Medulla oblongata (tissue), 1 donor: ENCODE data around the gene NECTIN4.
A peak's percentile ranks its signal among the peaks of the same experiment; 100 is the strongest.
"Not testable (repeated sequence)": the region's sequence is repeated elsewhere in the genome, so short reads cannot be mapped to it uniquely, and the experiment has no call there.

Source experiments
- DNase-seq: peaks from one replicate; pipeline ENCODE4 v3.0.0-alpha.2; 2015; ENCODE audit errors: extremely low spot score

Gene NECTIN4

DNA sequence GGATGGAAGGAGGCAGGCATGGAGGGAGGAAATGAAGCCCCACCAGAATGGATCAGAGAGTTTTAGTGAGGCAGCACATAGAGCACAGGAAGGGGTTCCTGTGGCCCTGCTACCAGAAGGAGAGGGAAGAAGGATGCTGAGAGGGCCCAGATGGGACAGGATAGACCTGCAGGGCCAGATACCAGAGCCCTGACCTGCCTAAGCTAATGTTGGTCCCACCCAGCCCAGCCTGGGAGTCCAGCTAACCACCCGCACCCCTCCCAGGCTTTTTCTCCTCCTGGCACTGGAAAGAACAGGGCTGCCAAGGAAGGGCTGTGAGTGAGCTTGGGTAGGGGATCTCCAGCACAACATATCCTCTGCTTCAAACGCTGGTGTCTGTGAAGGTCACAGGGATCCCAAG is 6.9 kb downstream of the NECTIN4 start:
- DNase-seq: no peak

DNA sequence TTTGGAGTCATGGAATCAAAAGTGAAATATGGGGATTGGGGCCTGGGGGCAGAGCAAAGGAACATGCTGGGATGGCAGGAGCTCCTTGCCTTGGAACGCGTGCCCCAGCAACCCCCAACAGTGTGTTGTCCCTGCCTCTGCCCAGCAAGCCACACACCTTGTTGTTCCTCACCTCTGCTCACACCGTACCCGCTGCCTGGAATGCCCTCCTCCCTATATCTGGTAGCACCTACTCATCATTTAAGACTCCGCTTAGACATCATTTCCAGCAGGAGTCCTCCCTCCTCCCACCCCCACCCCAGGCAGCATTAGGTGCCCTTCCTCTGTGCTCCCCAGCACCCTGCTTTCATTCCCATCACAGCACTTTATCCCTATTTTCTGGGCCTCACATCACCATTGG is 7.8 kb downstream of the NECTIN4 start:
- no peak for DNase-seq

DNA sequence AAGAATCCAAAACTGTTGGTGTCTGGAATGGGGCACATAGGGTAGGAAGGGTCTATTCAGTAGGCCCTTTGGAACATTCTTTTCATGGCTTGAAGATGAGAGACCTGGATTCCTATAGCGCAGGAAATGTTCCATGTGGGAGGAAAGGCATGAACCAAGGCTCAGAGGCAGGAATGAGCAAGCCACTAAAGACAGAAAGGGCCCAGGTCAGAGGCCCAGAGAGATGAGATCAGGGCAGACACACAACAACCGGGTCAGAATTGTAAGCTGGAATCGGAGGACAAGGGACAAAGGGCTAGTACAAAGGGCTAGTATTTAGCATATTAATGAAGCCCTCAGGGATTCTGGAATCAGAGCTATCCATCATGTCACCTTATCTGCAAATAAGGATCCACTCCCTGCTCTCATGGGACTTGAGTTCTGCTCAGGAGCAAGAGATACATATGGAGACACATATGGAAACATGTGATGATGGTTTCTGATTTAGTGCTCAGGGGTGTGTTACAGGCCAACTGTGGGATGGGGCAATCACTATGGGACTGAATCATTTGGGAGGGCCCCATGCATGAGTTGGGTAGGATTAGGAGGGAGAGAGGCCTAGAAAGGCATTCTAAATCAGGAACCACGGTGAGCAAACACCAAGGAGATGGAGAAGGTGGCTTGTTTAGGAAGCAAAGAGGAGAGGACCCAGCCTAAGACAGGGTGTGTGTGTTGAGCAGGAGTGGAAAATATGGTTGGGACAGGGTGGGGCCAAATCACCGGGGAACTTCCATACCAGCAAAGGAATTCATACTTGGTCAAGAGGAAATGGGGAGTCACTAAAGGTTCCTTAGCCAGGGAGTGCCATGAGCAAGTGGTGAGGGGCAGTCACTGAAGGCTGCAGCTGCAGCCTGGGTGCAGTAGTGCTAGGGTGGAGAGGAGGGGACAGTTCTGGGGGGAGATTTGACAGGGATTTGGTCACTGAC is 8.6 kb downstream of the NECTIN4 start:
- DNase-seq: no peak

DNA sequence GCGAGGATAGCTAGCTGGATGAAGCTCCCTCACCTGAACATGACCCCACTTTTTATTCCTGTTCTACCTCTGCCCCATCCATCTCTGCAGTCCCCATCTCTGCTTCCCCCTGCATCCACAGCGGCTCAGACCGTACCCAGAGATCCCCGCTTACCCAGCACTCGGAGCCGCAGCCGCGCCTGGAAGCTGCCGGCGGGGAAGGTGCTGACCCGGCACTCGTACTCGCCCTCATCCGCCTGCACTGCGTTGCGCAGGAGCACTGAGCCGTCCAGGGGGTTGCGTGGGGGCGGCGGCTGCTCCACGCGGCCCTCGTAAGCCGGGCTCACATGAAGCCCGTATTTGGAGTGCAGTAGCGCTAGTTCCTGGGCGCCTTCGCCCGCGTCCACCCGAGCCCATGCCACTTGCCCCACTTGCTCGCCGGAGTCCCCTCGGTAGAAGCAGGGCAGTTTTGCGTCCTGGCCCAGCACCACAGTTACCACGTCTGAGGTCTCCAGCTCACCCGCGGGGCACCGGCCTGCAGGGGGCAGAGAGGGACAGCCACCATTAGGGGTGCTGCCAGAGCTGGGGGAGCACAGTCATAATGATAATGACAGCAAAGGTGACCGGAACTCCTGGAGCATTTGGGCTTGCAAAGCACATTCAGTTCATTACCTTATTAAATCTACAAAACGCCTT is 9.8 kb downstream of the NECTIN4 start:
- no peak for DNase-seq

DNA sequence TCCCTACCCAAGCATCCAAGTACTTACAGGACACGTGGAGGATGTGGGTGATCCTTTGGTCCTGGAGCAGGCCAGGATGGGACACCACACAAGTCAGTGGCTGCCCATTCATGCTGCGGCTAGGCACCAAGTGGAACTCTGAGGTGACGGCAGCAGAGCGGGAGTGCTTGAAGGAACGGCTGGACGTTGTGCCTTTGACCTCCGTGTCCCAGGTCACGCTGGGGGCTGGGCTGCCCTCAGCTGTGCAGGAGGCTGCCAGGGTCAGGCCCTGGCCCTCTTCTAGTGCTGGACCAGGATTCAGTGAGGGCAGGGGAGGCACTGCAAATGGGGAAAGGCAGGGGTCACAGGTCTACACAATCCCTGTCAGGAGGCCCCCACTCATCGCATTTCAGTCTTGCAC is 11.9 kb downstream of the NECTIN4 start:
- DNase-seq: no peak

GRCh38 chr1:161076410-161076809 is 12.9 kb downstream of the NECTIN4 start:
- DNase-seq: no peak

- no peak for DNase-seq
Observed at GRCh38 chr1:161074676-161075368, 14.5 kb downstream of the NECTIN4 start.

DNA sequence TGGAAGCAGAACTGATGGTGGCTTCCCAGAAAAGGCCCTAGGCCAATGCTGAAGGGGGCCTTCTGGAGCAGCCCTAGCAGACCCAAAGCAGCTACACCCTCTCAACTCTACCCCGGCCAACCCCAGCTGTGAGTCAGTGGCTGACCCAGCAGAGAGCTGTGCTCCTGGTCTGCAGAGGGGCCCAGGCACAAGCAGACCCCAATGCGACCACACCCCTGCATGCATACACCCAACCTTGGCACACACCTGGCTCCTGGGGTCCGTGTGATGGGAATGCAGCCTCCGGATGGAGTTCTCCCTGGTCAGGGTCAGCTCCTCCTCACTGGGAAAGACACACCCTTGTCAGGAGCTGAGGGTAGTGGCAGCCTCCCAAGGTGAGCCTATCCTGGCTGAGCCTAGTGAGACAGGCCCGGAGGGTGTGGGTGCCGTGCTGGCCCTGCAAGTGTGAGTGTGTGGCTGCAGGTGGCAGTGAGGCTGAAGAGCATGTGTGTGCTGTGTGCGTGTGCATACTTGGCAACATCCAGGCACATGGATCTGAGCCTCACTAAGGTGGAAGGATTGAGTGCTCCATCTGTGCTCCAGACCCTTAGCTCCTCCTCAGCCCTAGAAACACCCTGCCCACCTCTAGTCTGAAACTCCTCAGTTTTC is 15.8 kb downstream of the NECTIN4 start:
- DNase-seq: no peak

GRCh38 chr1:161072751-161073449 is 16.5 kb downstream of the NECTIN4 start:
- DNase-seq: no peak

- peak; percentile 40 for DNase-seq
Observed at GRCh38 chr1:161071886-161072371, 17.4 kb downstream of the NECTIN4 start.

DNA sequence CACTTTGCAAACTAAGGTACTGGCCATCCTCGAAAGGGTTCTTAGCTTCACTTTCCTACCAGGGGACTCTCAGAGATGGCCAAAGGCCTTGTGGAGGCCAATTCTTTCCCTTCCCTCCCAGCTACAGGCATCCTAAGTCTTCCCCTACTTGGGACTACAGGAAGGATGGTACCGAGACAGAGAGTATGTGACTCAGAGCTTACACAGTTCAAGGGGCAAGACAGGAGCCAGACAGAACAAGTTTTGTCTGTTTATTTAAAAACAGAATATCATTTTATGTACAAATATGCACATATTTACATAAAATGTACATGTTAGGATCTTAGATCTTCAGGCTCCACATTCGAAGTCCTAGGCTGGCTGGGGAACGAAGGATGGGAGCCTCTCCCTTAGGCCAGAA is 18.6 kb downstream of the NECTIN4 start:
- no peak for DNase-seq

DNA sequence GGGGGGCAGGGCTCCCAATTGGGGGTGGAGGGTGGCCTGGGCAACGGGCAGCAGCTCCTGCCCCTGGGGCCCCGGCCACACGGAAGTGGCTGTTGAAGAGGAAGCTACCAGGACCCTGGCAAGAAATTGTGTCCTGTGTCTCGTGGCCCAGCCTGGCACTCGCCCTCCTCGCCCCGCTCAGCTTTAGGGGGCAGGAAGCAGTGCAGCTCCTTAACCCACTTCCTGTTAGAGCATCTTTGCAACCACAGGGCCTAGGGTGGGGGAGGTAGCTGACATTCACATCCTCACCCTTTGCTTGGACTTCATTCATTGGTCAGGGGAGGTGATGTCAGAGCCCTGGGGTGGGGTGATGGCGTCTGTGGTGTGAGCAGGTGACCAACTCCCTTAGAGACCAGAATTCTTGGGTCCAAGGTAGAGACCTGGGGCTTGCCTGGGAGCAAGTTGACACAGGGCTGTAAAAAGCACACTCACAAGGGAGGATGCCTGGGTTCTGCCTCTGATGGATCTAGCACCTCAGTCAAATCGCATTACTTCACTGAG is 19.6 kb downstream of the NECTIN4 start, which contains the start of gene ARHGAP30:
Gene ARHGAP30 (minus strand): TSS at position 161 of the 540 bp plus-strand sequence. CDS start 267 bp downstream, outside the sequence.
- DNase-seq: peak; percentile 82

GRCh38 chr1:161069241-161069640 is 20.1 kb downstream of the NECTIN4 start:
- DNase-seq: no peak

DNA sequence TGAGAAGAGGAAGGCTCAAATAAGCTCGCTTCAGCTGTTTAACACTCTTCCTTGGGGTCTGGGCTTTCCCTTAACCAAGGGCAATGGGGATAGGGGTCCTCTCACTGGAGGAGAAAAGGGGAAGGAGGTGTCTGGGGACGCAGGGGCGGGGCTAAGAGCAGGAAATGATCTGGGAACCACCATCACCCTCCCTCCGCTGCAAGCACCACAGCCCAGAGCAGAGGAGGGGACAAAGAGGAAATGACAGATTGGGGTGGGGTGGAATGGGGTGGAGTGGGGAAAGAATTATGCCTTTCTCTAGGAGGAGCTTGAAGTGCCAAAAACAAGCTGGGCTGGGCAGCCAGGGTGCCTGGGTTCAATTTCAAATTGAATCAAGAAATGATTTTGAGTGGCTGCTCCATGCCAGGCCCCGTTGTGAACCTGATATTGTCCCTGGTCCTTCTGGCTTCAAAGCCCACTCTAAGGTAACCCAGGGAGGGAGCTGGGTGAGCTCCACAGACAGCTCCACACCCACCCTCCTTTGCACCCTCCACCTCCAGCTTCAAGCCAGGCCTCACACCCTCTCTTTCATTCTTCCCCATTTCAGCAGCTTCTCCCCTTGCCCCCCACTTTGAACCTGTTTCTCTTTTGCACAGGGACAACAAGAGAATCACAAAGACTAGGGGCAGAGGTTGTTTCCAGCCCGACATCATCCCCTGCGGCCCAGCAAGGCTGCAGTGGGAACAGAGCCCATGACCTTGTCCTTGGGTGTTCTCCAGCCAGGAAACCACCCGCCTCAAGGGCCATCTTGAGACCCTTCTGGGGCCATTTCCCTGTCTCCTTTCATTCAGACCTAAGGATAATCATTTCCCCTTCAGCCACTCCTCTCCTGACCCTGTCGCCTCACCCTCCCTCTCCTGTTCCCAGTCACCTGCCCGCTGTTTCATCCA is 20.8 kb downstream of the NECTIN4 start:
- DNase-seq: peak; percentile 79

- no peak for DNase-seq
Observed at GRCh38 chr1:161066694-161067093, 22.7 kb downstream of the NECTIN4 start.

DNA sequence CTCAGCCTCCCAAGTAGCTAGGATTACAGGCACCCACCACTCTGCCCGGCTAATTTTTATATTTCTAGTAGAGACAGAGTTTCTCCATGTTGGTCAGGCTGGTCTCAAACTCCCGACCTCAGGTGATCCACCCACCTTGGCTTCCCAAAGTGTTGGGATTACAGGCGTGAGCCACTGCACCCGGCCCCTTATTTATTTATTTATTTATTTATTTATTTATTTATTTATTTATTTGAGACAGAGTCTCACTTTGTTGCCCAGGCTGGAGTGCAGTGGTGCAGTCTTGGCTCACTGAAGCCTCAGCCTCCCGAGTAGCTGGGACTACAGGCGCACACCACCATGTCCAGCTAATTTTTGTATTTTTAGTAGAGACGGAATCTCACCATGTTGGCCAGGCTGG is 23.7 kb downstream of the NECTIN4 start:
- DNase-seq: not testable (repeated sequence)

- not testable (repeated sequence) for DNase-seq
Observed at GRCh38 chr1:161063936-161064335, 25.4 kb downstream of the NECTIN4 start.

DNA sequence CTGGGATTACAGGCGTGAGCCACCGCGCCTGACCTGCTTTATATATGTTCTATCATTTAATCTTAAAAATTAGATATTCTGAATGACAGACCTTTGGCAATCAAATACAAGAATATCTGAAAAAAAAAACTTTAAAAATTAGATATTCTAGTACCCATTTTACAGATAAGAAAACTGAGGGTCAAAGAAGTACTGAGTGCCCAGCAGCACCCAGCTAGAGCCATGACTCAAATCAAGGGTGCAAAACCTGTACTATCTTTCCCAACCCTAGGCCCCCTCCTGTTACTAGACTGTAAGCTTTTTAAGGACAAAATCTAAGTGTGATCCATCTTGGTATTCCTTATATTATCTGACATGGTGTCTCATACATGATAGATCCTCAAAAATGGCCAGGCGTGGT is 27.9 kb downstream of the NECTIN4 start:
- no peak for DNase-seq

DNA sequence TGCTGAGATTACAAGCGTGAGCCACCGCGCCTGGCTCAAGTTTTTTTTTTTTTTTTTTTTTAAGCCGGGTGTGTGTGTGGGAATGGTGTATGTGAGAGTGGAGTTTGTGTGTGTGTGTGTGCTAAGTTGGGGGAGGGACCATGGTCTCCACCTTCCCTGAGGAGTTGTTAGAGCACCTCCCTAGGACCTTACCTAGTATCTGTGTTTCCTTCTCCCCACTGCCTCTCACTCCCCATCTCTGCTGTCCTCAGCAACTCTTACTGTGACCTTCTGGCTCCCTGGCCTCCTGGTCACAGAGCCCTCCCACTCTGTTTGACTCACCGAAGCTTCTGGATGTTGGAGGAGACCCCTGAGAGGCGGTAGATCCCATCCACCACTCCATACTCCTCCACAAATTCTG is 30.1 kb downstream of the NECTIN4 start:
- no peak for DNase-seq

- no peak for DNase-seq
Observed at GRCh38 chr1:161054805-161055204, 34.6 kb downstream of the NECTIN4 start.
